GM19455 (cell line): ENCODE results near the gene KIAA0825.

Experiments used
- ATAC-seq: cut with Tn5 transposase; IDR thresholded peaks from one replicate; pipeline ENCODE4 v1.9.1; 2021; ENCODE audit not compliant: unreplicated experiment

Gene KIAA0825

GRCh38 chr5:94103514-94104245 is 514.7 kb downstream of the KIAA0825 start:
- ATAC-seq = no peak
